Loucy (cell line): ENCODE results near the gene CRYZ.

ENCODE experiments used
- H2AFZ ChIP-seq: fragments of 200-600 bp; sonication (generic); 2 replicates; pipeline ENCODE4 v1.6.0; 2016; ENCODE audit warnings: antibody characterized with exemption, mild to moderate bottlenecking, low read length, moderate library complexity
- H3F3A ChIP-seq: fragments of 200-600 bp; 2 replicates; pipeline ENCODE4 v1.6.0; 2016; ENCODE audit warnings: antibody characterized with exemption, low read depth, mild to moderate bottlenecking
- H3K27me3 ChIP-seq: fragments of 200-600 bp; sonication (generic); 2 replicates; pipeline ENCODE4 v1.6.1; 2014; ENCODE audit warnings: low read length, mild to moderate bottlenecking; ENCODE audit not compliant: insufficient read depth, poor library complexity, severe bottlenecking
- H3K36me3 ChIP-seq: fragments of 200-600 bp; sonication (generic); 2 replicates; pipeline ENCODE4 v1.6.1; 2016; ENCODE audit warnings: low read length; ENCODE audit not compliant: insufficient read depth
- H3K4me1 ChIP-seq: fragments of 200-600 bp; sonication (generic); 2 replicates; pipeline ENCODE4 v1.5.1; 2014; ENCODE audit warnings: low read length, mild to moderate bottlenecking; ENCODE audit not compliant: insufficient read depth, poor library complexity, severe bottlenecking
- H3K4me2 ChIP-seq: fragments of 200-600 bp; sonication (generic); 2 replicates; pipeline ENCODE4 v1.6.0; 2014; ENCODE audit warnings: antibody characterized with exemption, low read length, low read depth, mild to moderate bottlenecking; ENCODE audit not compliant: poor library complexity, severe bottlenecking
- H3K4me3 ChIP-seq: fragments of 200-600 bp; sonication (generic); 2 replicates; pipeline ENCODE4 v1.5.1; 2014; ENCODE audit warnings: low read length, mild to moderate bottlenecking, mixed read lengths; ENCODE audit not compliant: poor library complexity, severe bottlenecking
- H3K79me2 ChIP-seq: fragments of 200-600 bp; sonication (generic); 2 replicates; pipeline ENCODE4 v1.6.1; 2014; ENCODE audit warnings: low read length; ENCODE audit not compliant: insufficient read depth
- H3K9ac ChIP-seq: fragments of 200-600 bp; sonication (generic); 2 replicates; pipeline ENCODE4 v1.6.0; 2014; ENCODE audit warnings: mild to moderate bottlenecking, low read depth, low read length, moderate library complexity; ENCODE audit not compliant: poor library complexity, severe bottlenecking
- H3K9me2 ChIP-seq: fragments of 200-600 bp; sonication (generic); replicated peaks from 2 replicates; pipeline ENCODE4 v1.6.1; 2016; ENCODE audit warnings: low read depth, low read length, mixed read lengths
- H3K9me3 ChIP-seq: fragments of 200-600 bp; sonication (generic); 2 replicates; pipeline ENCODE4 v1.6.1; 2014; ENCODE audit warnings: mild to moderate bottlenecking, antibody characterized with exemption, low read length, low read depth; ENCODE audit not compliant: insufficient read depth
- H4K20me1 ChIP-seq: fragments of 200-600 bp; sonication (generic); 2 replicates; pipeline ENCODE4 v1.6.0; 2014; ENCODE audit warnings: antibody characterized with exemption, low read length, mild to moderate bottlenecking; ENCODE audit not compliant: insufficient read depth, poor library complexity, severe bottlenecking
- EZH2phosphoT487 ChIP-seq: fragments of 200-600 bp; IDR thresholded peaks from 2 replicates; pipeline ENCODE4 v1.6.1; 2018; ENCODE audit warnings: antibody characterized with exemption, mild to moderate bottlenecking, moderate library complexity, borderline replicate concordance
- TF ChIP-seq, protein P1 (sequence below): fragments of 200-600 bp; sonication (generic); conservative IDR thresholded peaks from 2 replicates; pipeline ENCODE4 v1.5.1; 2014; ENCODE audit warnings: mild to moderate bottlenecking, antibody characterized with exemption, low read length

Gene CRYZ

DNA sequence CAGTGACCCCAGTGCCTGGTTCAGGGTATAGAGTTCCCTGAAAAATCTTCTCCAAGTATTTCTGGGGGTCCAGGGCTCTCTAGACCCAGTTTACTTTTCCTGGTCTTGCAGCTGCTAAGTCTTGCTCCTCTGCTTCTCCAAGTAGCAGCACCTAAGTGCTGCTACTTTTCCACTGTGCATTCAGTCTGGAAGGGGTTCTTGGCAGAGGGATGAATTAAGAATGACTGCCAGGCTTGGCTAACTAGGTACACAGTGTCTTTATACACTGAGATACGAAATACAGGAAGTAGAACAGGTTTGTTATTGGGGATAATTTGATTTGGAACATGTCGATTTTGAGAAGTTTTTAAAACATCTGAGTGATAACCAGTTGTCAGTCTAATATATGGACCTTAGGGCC lies 35.0 kb downstream of the CRYZ start:
- Histone ChIP-seq H3K9me2 (no peaks in the 10 kb centered on the region), H3K9me3 (no peaks in the 10 kb centered on the region), H2AFZ (no peak overlapping the region), H3K79me2 (no peaks in the 10 kb centered on the region), H3K9ac (no peak overlapping the region), H3K4me1 (no peaks in the 10 kb centered on the region), H3F3A (no peaks in the 10 kb centered on the region), H4K20me1 (no peaks in the 10 kb centered on the region), H3K4me2 (no peak overlapping the region), H3K36me3 (no peaks in the 10 kb centered on the region; the same call in 1 of the 2 replicates), H3K27me3 (no peaks in the 10 kb centered on the region), H3K4me3 (no peak overlapping the region)
- TF ChIP-seq, protein P1, sequence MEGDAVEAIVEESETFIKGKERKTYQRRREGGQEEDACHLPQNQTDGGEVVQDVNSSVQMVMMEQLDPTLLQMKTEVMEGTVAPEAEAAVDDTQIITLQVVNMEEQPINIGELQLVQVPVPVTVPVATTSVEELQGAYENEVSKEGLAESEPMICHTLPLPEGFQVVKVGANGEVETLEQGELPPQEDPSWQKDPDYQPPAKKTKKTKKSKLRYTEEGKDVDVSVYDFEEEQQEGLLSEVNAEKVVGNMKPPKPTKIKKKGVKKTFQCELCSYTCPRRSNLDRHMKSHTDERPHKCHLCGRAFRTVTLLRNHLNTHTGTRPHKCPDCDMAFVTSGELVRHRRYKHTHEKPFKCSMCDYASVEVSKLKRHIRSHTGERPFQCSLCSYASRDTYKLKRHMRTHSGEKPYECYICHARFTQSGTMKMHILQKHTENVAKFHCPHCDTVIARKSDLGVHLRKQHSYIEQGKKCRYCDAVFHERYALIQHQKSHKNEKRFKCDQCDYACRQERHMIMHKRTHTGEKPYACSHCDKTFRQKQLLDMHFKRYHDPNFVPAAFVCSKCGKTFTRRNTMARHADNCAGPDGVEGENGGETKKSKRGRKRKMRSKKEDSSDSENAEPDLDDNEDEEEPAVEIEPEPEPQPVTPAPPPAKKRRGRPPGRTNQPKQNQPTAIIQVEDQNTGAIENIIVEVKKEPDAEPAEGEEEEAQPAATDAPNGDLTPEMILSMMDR: no peak
- TF ChIP-seq EZH2phosphoT487: no peak

DNA sequence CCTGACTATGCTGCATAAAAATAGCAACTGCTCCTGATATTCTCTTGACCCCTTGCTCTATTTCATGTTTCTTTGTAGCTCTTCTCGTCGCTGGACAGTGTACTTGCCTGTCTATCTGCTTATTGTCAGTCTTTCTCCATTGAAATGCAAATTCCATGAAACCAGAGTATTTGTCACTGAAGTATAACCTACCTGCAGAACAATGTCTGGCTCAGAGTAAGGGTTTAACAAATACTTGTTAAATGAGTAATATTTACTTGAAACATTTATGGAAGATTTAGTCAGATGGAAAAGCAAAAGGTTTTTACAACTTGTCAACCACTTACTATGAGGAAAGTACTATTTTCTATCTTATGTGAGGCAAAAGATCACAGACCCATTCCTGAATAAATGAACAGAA lies 39.4 kb downstream of the CRYZ start:
- Histone ChIP-seq H3K9me3 (no peaks in the 10 kb centered on the region), H3K36me3 (no peaks in the 10 kb centered on the region), H3F3A (no peaks in the 10 kb centered on the region), H3K27me3 (no peaks in the 10 kb centered on the region), H3K4me3 (no peak overlapping the region), H4K20me1 (no peaks in the 10 kb centered on the region), H3K9me2 (no peaks in the 10 kb centered on the region), H3K9ac (no peak overlapping the region), H3K4me1 (no peaks in the 10 kb centered on the region), H3K4me2 (no peak overlapping the region), H3K79me2 (no peaks in the 10 kb centered on the region), H2AFZ (no peak overlapping the region)
- TF ChIP-seq, protein P1: no peak
- no peak for TF ChIP-seq EZH2phosphoT487

DNA sequence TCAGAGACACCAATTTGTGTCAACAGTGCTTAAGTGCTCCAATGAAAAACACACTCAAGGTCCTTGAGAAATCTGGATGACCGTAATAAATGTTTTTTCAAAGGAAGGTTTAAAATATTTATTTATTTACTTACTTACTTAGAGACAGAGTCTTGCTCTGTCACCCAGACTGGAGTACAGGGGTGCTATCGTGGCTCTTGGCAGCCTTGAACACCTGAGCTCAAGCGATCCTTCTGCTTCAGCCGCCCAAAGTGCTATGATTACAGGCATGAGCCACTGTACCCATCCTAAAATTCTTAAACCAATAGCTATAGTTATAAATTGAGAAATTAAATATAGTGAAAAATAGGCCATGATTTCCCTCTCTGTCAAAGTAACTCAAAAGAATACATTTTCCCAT lies 41.9 kb downstream of the CRYZ start:
- no peaks in the 10 kb centered on the region for H3K36me3 ChIP-seq
- no peaks in the 10 kb centered on the region for H3K27me3 ChIP-seq
- H2AFZ ChIP-seq: no peak overlapping the region
- no peaks in the 10 kb centered on the region for H3K9me3 ChIP-seq
- no peaks in the 10 kb centered on the region for H3F3A ChIP-seq
- H4K20me1 ChIP-seq: no peaks in the 10 kb centered on the region
- H3K4me1 ChIP-seq: no peaks in the 10 kb centered on the region
- no peak overlapping the region for H3K9ac ChIP-seq
- H3K4me2 ChIP-seq: no peak overlapping the region
- H3K9me2 ChIP-seq: no peaks in the 10 kb centered on the region
- no peaks in the 10 kb centered on the region for H3K79me2 ChIP-seq
- TF ChIP-seq, protein P1: no peak
- TF ChIP-seq EZH2phosphoT487: no peak
- H3K4me3 ChIP-seq: no peak overlapping the region
